CD4-positive, alpha-beta T cell treated with Interleukin-2 at 100 ng/mL for 4 hours (primary cell): ENCODE measurements around the gene LRRC75A.
"Not testable (repeated sequence)": the region's sequence is repeated elsewhere in the genome, so short reads cannot be mapped to it uniquely, and the experiment has no call there.

Experiments
- DNase-seq: peaks from one replicate; pipeline ENCODE4 v3.0.0-alpha.2; 2020; ENCODE audit warnings: low spot score

Gene LRRC75A

GRCh38 chr17:16430650-16431049, 61.3 kb downstream of the LRRC75A start:
- DNase-seq = no peak

- DNase-seq = no peak
Observed at GRCh38 chr17:16429083-16429482, 62.9 kb downstream of the LRRC75A start.

- peak; percentile 34 for DNase-seq
Observed at GRCh38 chr17:16428098-16428882, 63.7 kb downstream of the LRRC75A start.

GRCh38 chr17:16427020-16427419, 65.0 kb downstream of the LRRC75A start:
- no peak for DNase-seq

- no peak for DNase-seq
Observed at GRCh38 chr17:16425698-16426659, 66.0 kb downstream of the LRRC75A start.

- no peak for DNase-seq
Observed at GRCh38 chr17:16425202-16425601, 66.8 kb downstream of the LRRC75A start.

GRCh38 chr17:16423226-16423872, 68.6 kb downstream of the LRRC75A start:
- DNase-seq = no peak

- DNase-seq = no peak
Observed at GRCh38 chr17:16422416-16422815, 69.6 kb downstream of the LRRC75A start.

GRCh38 chr17:16419929-16420271, 72.1 kb downstream of the LRRC75A start:
- DNase-seq = peak; percentile 53

- DNase-seq = peak; percentile 74
Observed at GRCh38 chr17:16419074-16419928, 72.7 kb downstream of the LRRC75A start.

- DNase-seq = no peak
Observed at GRCh38 chr17:16418685-16419068, 73.3 kb downstream of the LRRC75A start.

GRCh38 chr17:16417896-16418684, 73.9 kb downstream of the LRRC75A start:
- no peak for DNase-seq

- no peak for DNase-seq
Observed at GRCh38 chr17:16417399-16417798, 74.6 kb downstream of the LRRC75A start.

GRCh38 chr17:16415031-16415924, 76.7 kb downstream of the LRRC75A start, which contains the start of gene TRPV2:
Gene TRPV2 (plus strand): TSS chr17:16415571. CDS start chr17:16417669, 2,098 bp downstream.
- peak; percentile 59 for DNase-seq

- DNase-seq = no peak
Observed at GRCh38 chr17:16407911-16408588, 83.9 kb downstream of the LRRC75A start.

- no peak for DNase-seq
Observed at GRCh38 chr17:16406742-16407674, 85.0 kb downstream of the LRRC75A start.

- not testable (repeated sequence) for DNase-seq
Observed at GRCh38 chr17:16403847-16404246, 88.1 kb downstream of the LRRC75A start.
